HEK293 (cell line): ENCODE data around the gene AK1.

Experiments
- CTCF ChIP-seq: fragments of 450-650 bp; formaldehyde crosslinking; IDR thresholded peaks from 2 replicates; pipeline ENCODE4 v1.5.1; 2016; ENCODE audit warnings: missing biosample characterization, missing genetic modification characterization
- MYNN ChIP-seq: fragments of 450-650 bp; formaldehyde crosslinking; IDR thresholded peaks from 2 replicates; pipeline ENCODE4 v1.5.1; 2016; ENCODE audit warnings: missing biosample characterization, missing genetic modification characterization, borderline replicate concordance
- REST ChIP-seq: fragments of 450-650 bp; formaldehyde crosslinking; IDR thresholded peaks from 2 replicates; pipeline ENCODE4 v1.5.1; 2016; ENCODE audit warnings: missing biosample characterization, missing genetic modification characterization
- ZBTB7A ChIP-seq: fragments of 450-650 bp; formaldehyde crosslinking; IDR thresholded peaks from 2 replicates; pipeline ENCODE4 v1.5.1; 2016; ENCODE audit warnings: low read depth, missing biosample characterization, missing genetic modification characterization
- ZFP37 ChIP-seq: fragments of 450-650 bp; formaldehyde crosslinking; IDR thresholded peaks from 2 replicates; pipeline ENCODE4 v1.5.1; 2016; ENCODE audit warnings: missing biosample characterization, missing genetic modification characterization
- ZNF174 ChIP-seq: fragments of 450-650 bp; formaldehyde crosslinking; IDR thresholded peaks from 2 replicates; pipeline ENCODE4 v1.5.0; 2017; ENCODE audit warnings: missing biosample characterization, mild to moderate bottlenecking, missing genetic modification characterization
- ZNF175 ChIP-seq: fragments of 450-650 bp; formaldehyde crosslinking; IDR thresholded peaks from 2 replicates; pipeline ENCODE4 v1.5.1; 2016; ENCODE audit warnings: missing biosample characterization, missing genetic modification characterization
- ZNF341 ChIP-seq: fragments of 450-650 bp; formaldehyde crosslinking; IDR thresholded peaks from 2 replicates; pipeline ENCODE4; 2016; ENCODE audit warnings: low read depth, missing biosample characterization, missing genetic modification characterization
- ZNF362 ChIP-seq: fragments of 450-650 bp; formaldehyde crosslinking; IDR thresholded peaks from 2 replicates; pipeline ENCODE4 v1.5.1; 2016; ENCODE audit warnings: missing biosample characterization, missing genetic modification characterization
- ZNF449 ChIP-seq: fragments of 450-650 bp; formaldehyde crosslinking; IDR thresholded peaks from 2 replicates; pipeline ENCODE4 v1.5.1; 2017; ENCODE audit warnings: missing biosample characterization, mild to moderate bottlenecking, missing genetic modification characterization, moderate library complexity

- no peak for TF ChIP-seq CTCF
- TF ChIP-seq REST (tag by site-specific recombination) = no peak
- TF ChIP-seq ZBTB7A = no peak
- no peak for TF ChIP-seq ZNF341
- no peak for TF ChIP-seq ZNF449
- no peak for TF ChIP-seq ZNF175 (tag by site-specific recombination)
- TF ChIP-seq ZFP37 (tag by site-specific recombination) = no peak
- no peak for TF ChIP-seq ZNF362 (tag by site-specific recombination)
- no peak for TF ChIP-seq MYNN (tag by site-specific recombination)
- no peak for TF ChIP-seq ZNF174 (tag by site-specific recombination)
These were observed 49.4 kb upstream of the AK1 start for GRCh38 chr9:127926906-127927200.
